GM12891 (cell line): ENCODE results near the gene ACAD11.

Source experiments
- POLR2A ChIP-seq: IDR thresholded peaks from 2 replicates; pipeline ENCODE4 v1.6.1; 2011; ENCODE audit warnings: low read depth, low read length, control low read depth
- POLR2AphosphoS5 ChIP-seq: IDR thresholded peaks from 2 replicates; pipeline ENCODE4 v1.6.1; 2011; ENCODE audit warnings: low read depth, low read length, control low read depth

DNA sequence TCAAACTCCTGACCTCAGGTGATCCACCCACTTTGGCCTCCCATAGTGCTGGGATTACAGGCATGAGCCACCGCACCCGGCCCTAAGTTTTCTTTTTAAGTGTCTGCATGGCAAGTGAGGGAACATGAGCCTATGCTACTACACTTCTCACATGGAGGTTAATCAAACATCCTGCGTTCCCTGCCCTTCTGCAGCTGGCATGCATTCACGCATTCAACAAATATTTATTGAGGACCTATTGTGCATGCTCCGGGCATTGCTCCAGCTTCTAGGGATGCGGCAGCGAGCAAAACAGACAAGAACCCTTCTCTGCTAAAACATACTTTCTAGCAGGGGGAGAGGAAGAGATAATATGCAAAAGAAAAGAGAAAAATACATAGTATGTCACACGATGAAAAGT lies 105.2 kb downstream of the ACAD11 start:
- TF ChIP-seq POLR2AphosphoS5 (no peak), POLR2A (no peak)
